SK-N-SH (cell line): ENCODE results near the gene CUX1. TPM values are rescaled to one million over a fixed set of nuclear protein-coding genes. Genes with fewer than 3 reads are reported as not detected.

ENCODE experiments used
- CTCF ChIA-PET: fragments of 300-600, 350-600 bp; formaldehyde crosslinking; extraction: SDS; loops from one replicate; lab custom pipeline; 2021; lab: Yijun Ruan, JAX
- POLR2A ChIA-PET: fragments of 350-600 bp; sonication (Branson Sonifier 250); formaldehyde crosslinking; extraction: SDS; loops from one replicate; lab custom pipeline; 2020; ENCODE audit warnings: antibody characterized with exemption, inconsistent platforms; lab: Yijun Ruan, JAX
- DNase-seq: peaks from one replicate; pipeline ENCODE4 v3.0.0; 2012
- H2AFZ ChIP-seq: fragments of 200-600 bp; sonication (generic); 2 replicates; pipeline ENCODE4 v1.8.1; 2016; ENCODE audit warnings: antibody characterized with exemption, mild to moderate bottlenecking, low read depth
- H3F3A ChIP-seq: fragments of 200-600 bp; sonication (generic); replicated peaks from 2 replicates; pipeline ENCODE3; 2016; ENCODE audit warnings: antibody characterized with exemption, mild to moderate bottlenecking; ENCODE audit not compliant: insufficient read depth
- H3K27ac ChIP-seq, 2 experiments: fragments of 200-500 bp in 1 of 2; fragments of 200-600 bp in 1 of 2; sonication (Bioruptor generic) in 1 of 2; sonication (generic), shearing (Covaris generic) in 1 of 2; 2 replicates each; pipeline versions ENCODE4 v1.5.1 to v1.6.1; 2014 to 2016; ENCODE audit warnings: low read depth in 2 of 2, inconsistent platforms in 1 of 2, low read length in 1 of 2, mild to moderate bottlenecking in 1 of 2, mixed read lengths in 1 of 2
- H3K27me3 ChIP-seq: fragments of 200-600 bp; sonication (generic), shearing (Covaris generic); 2 replicates; pipeline ENCODE4 v1.6.1; 2016; ENCODE audit warnings: mixed run types; ENCODE audit not compliant: insufficient read depth
- H3K36me3 ChIP-seq, 2 experiments: fragments of 200-500 bp in 1 of 2; fragments of 200-600 bp in 1 of 2; sonication (Bioruptor generic) in 1 of 2; sonication (generic) in 1 of 2; replicated peaks in 1 of 2; 2 replicates each; pipeline versions ENCODE3 to v1.5.1; 2014 to 2016; ENCODE audit warnings: low read length in 1 of 2, mild to moderate bottlenecking in 1 of 2; ENCODE audit not compliant: insufficient read depth in 2 of 2, control insufficient read depth in 1 of 2
- H3K4me1 ChIP-seq, 2 experiments: fragments of 200-500 bp in 1 of 2; fragments of 200-600 bp in 1 of 2; sonication (Bioruptor generic) in 1 of 2; sonication (generic), shearing (Covaris generic) in 1 of 2; 2 replicates each; pipeline versions ENCODE4 v1.5.1 to v1.6.1; 2014 to 2016; ENCODE audit warnings: low read depth in 1 of 2, low read length in 1 of 2, mixed run types in 1 of 2; ENCODE audit not compliant: insufficient read depth in 2 of 2, control insufficient read depth in 1 of 2
- H3K4me2 ChIP-seq: fragments of 200-600 bp; sonication (generic), shearing (Covaris generic); 2 replicates; pipeline ENCODE4 v1.6.1; 2017; ENCODE audit warnings: mixed run types
- H3K4me3 ChIP-seq, 2 experiments: fragments of 200-500 bp in 1 of 2; fragments of 200-600 bp in 1 of 2; sonication (Bioruptor generic) in 1 of 2; sonication (generic), shearing (Covaris generic) in 1 of 2; 2 replicates each; pipeline versions ENCODE4 v1.5.1 to v1.8.1; 2014 to 2016; ENCODE audit warnings: low read depth in 2 of 2, inconsistent platforms in 1 of 2, low read length in 1 of 2, mild to moderate bottlenecking in 1 of 2, mixed read lengths in 1 of 2, moderate library complexity in 1 of 2
- H3K79me2 ChIP-seq: fragments of 200-600 bp; sonication (generic); 2 replicates; pipeline ENCODE4 v1.8.1; 2017; ENCODE audit warnings: mild to moderate bottlenecking; ENCODE audit not compliant: insufficient read depth
- H3K9ac ChIP-seq: fragments of 200-600 bp; sonication (generic); 2 replicates; pipeline ENCODE4 v1.6.1; 2017; ENCODE audit warnings: mixed run types
- H3K9me2 ChIP-seq: fragments of 200-600 bp; sonication (generic); 2 replicates; pipeline ENCODE4 v1.6.1; 2017; ENCODE audit warnings: mixed run types
- H3K9me3 ChIP-seq: fragments of 200-600 bp; sonication (generic); 2 replicates; pipeline ENCODE4 v1.6.1; 2017; ENCODE audit warnings: mixed run types, mild to moderate bottlenecking, moderate library complexity
- H4K20me1 ChIP-seq: fragments of 200-600 bp; sonication (generic); 2 replicates; pipeline ENCODE4 v1.6.1; 2017; ENCODE audit warnings: mild to moderate bottlenecking, mixed run types; ENCODE audit not compliant: insufficient read depth
- CTCF ChIP-seq: fragments of 200-600 bp; sonication (generic); IDR thresholded peaks from 2 replicates; pipeline ENCODE4 v1.6.1; 2017; ENCODE audit warnings: antibody characterized with exemption, mild to moderate bottlenecking, moderate library complexity
- EP300 ChIP-seq, 2 experiments: IDR thresholded peaks; 2 replicates each; pipeline versions ENCODE4 v1.4.0 to v1.6.1; 2012; ENCODE audit warnings: borderline replicate concordance in 1 of 2, low read depth in 1 of 2, low read length in 1 of 2
- EZH2phosphoT487 ChIP-seq: fragments of 200-600 bp; sonication (generic); IDR thresholded peaks from 2 replicates; pipeline ENCODE4 v1.6.1; 2017; ENCODE audit warnings: low read depth, mixed run types, mild to moderate bottlenecking, antibody characterized with exemption, moderate library complexity, borderline replicate concordance
- FOXJ3 ChIP-seq: sonication (generic); formaldehyde crosslinking; IDR thresholded peaks from 2 replicates; pipeline ENCODE4 v1.5.1; 2020; ENCODE audit warnings: mild to moderate bottlenecking, missing genetic modification reagents
- IRF3 ChIP-seq: fragments of 150-350 bp; IDR thresholded peaks from 2 replicates; pipeline ENCODE4 v1.6.1; 2016; ENCODE audit warnings: mild to moderate bottlenecking, low read depth, low read length
- JUND ChIP-seq: IDR thresholded peaks from 2 replicates; pipeline ENCODE4 v1.4.0; 2012
- MAX ChIP-seq: IDR thresholded peaks from 2 replicates; pipeline ENCODE4 v1.4.0; 2012; ENCODE audit warnings: low read depth
- NFIC ChIP-seq: IDR thresholded peaks from 2 replicates; pipeline ENCODE4 v1.4.0; 2012; ENCODE audit warnings: borderline replicate concordance
- NRF1 ChIP-seq: IDR thresholded peaks from 2 replicates; pipeline ENCODE4 v1.6.1; 2012; ENCODE audit warnings: low read depth, mild to moderate bottlenecking, low read length
- PBX3 ChIP-seq: IDR thresholded peaks from 2 replicates; pipeline ENCODE4; 2012
- RAD21 ChIP-seq: IDR thresholded peaks from 2 replicates; pipeline ENCODE4 v1.6.1; 2012; ENCODE audit warnings: mild to moderate bottlenecking, low read length
- RCOR1 ChIP-seq: fragments of 150-350 bp; IDR thresholded peaks from 2 replicates; pipeline ENCODE4 v1.6.1; 2017; ENCODE audit warnings: antibody characterized with exemption, low read length
- REST ChIP-seq: IDR thresholded peaks from 2 replicates; pipeline ENCODE4 v1.6.1; 2012; ENCODE audit warnings: mild to moderate bottlenecking, low read depth, low read length, moderate library complexity
- RFX5 ChIP-seq: IDR thresholded peaks from 2 replicates; pipeline ENCODE4 v1.6.1; 2012; ENCODE audit warnings: mild to moderate bottlenecking, improper control_type of control experiment, low read length
- RXRA ChIP-seq: IDR thresholded peaks from 2 replicates; pipeline ENCODE4 v1.4.0; 2012; ENCODE audit warnings: low read depth, mild to moderate bottlenecking, borderline replicate concordance
- SMC3 ChIP-seq: IDR thresholded peaks from 2 replicates; pipeline ENCODE4 v1.6.1; 2012; ENCODE audit warnings: low read depth, low read length, improper control_type of control experiment
- TEAD4 ChIP-seq: IDR thresholded peaks from 2 replicates; pipeline ENCODE4 v1.4.0; 2012; ENCODE audit warnings: mild to moderate bottlenecking, borderline replicate concordance; ENCODE audit not compliant: insufficient read depth
- WGBS: methylation state at CpG from one replicate; pipeline ENCODE4 v1.1.6; 2017; ENCODE audit warnings: low lambda C conversion rate; 5-methylcytosine and 5-hydroxymethylcytosine counted together
- polyA plus RNA-seq, 3 experiments: library from polyadenylated mRNA; depleted of rRNA; stranded (reverse); fragments of >200 nt; gene quantifications; 2 replicates each; pipeline ENCODE4 v1.2.3, GENCODE V29; 2012

The CUX1 gene
- polyA plus RNA-seq, 1 of the 3 experiments (the other 2 are of a cell fraction), result 68.6 TPM

- TF ChIP-seq IRF3, result no peak
- peak; percentile 47 to 66; a peak in 3 of 4 replicates for TF ChIP-seq EP300 (IDR thresholded peaks at IDR 0.05; ENCODE audit: borderline replicate concordance in 1 of 2, low read depth in 1 of 2, low read length in 1 of 2)
- peak; percentile 78 for TF ChIP-seq NFIC
- TF ChIP-seq RCOR1, result no peak; the same call in none of the 2 replicates
- no peak for TF ChIP-seq SMC3
- peak; percentile 83 for TF ChIP-seq PBX3
- TF ChIP-seq MAX, result peak; percentile 11
- TF ChIP-seq RXRA, result no peak
- TF ChIP-seq NRF1, result no peak
- no peak for TF ChIP-seq EZH2phosphoT487
- peak; percentile 44; the same call in 1 of the 2 replicates for TF ChIP-seq JUND
- TF ChIP-seq, all 33 proteins: peak for 12
Measured at GRCh38 chr7:101941481-101942383, 124.3 kb downstream of the CUX1 start (continued).

GRCh38 chr7:101942603-101943210, 125.3 kb downstream of the CUX1 start:
- no peaks in the 10 kb centered on the region for H3K9me3 ChIP-seq
- TF ChIP-seq REST (no peak), RFX5 (no peak), TEAD4 (no peak), EZH2phosphoT487 (no peak), CTCF (no peak), FOXJ3 (CRISPR knock-in tag) (no peak), SMC3 (no peak), RAD21 (no peak)
- peaks cover 26 to 68% of the 10 kb centered on the region in 2 experiments for H3K4me1 ChIP-seq
- no peak overlapping the region for H3K4me3 ChIP-seq
- no peaks in the 10 kb centered on the region for H3K36me3 ChIP-seq
- H4K20me1 ChIP-seq, result no peaks in the 10 kb centered on the region
- H3K4me2 ChIP-seq, result peak overlapping the region; percentile 44
- no peak overlapping the region for H2AFZ ChIP-seq
- no peaks in the 10 kb centered on the region for H3K27me3 ChIP-seq
- ChIA-PET CTCF (interaction anchor here (1.2 to 2.9 kb wide), 5 partner anchors 17 to 340 kb away, joined by 4 to 8 read pairs (median 4); partner anchors contain the start of gene CUX1), POLR2A (no interaction called here)
- peaks cover 25% of the 10 kb centered on the region for H3F3A ChIP-seq
- H3K9me2 ChIP-seq, result no peaks in the 10 kb centered on the region
- H3K79me2 ChIP-seq, result peaks cover 71% of the 10 kb centered on the region
- 76% methylated on average over 8 of the region's 13 CpGs for WGBS
- peak overlapping the region; percentile 1 to 75 for H3K27ac ChIP-seq
- no peak for DNase-seq
- peak overlapping the region; percentile 31; the same call in 1 of the 2 replicates for H3K9ac ChIP-seq
